Adrenal gland (tissue), 5 donors: Measurements from ENCODE around the gene AGPAT3.

ENCODE experiments used
- POLR2A ChIP-seq, 2 donors: fragments of 450-650 bp; IDR thresholded peaks; one replicate each; pipeline ENCODE4 v1.6.1; 2017; ENCODE audit warnings: antibody characterized with exemption in 2 of 2, mild to moderate bottlenecking in 2 of 2, moderate library complexity in 1 of 2
- TF ChIP-seq, protein P1 (sequence below), 6 experiments: fragments of 450-650 bp in 4 of 6; fragments of 200-600 bp in 2 of 6; sonication (generic) in 1 of 6; IDR thresholded peaks; 1 replicate in 5 of 6; 2 replicates in 1 of 6; pipeline versions ENCODE4 v1.5.1 to v1.8.0; 2016 to 2021; ENCODE audit warnings: antibody characterized with exemption in 6 of 6, mild to moderate bottlenecking in 2 of 6, moderate library complexity in 1 of 6
- donor health status: DM: no; HTN: no; CAD: no.

- TF ChIP-seq POLR2A (IDR thresholded peaks at IDR 0.05): no peak
- TF ChIP-seq, protein P1, sequence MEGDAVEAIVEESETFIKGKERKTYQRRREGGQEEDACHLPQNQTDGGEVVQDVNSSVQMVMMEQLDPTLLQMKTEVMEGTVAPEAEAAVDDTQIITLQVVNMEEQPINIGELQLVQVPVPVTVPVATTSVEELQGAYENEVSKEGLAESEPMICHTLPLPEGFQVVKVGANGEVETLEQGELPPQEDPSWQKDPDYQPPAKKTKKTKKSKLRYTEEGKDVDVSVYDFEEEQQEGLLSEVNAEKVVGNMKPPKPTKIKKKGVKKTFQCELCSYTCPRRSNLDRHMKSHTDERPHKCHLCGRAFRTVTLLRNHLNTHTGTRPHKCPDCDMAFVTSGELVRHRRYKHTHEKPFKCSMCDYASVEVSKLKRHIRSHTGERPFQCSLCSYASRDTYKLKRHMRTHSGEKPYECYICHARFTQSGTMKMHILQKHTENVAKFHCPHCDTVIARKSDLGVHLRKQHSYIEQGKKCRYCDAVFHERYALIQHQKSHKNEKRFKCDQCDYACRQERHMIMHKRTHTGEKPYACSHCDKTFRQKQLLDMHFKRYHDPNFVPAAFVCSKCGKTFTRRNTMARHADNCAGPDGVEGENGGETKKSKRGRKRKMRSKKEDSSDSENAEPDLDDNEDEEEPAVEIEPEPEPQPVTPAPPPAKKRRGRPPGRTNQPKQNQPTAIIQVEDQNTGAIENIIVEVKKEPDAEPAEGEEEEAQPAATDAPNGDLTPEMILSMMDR (IDR thresholded peaks at IDR 0.05): no peak
These were observed 68.2 kb downstream of the AGPAT3 start for GRCh38 chr21:43933199-43933598.
